ENCODE measurements around the gene CD4.
A peak's percentile ranks its signal among the peaks of the same experiment; 100 is the strongest.
"Not testable (repeated sequence)": the region's sequence is repeated elsewhere in the genome, so short reads cannot be mapped to it uniquely, and the experiment has no call there.

The CD4 gene

GRCh38 chr12:6788972-6789924 lies at the start of gene CD4:
Gene CD4 (plus strand): TSS chr12:6789528. CDS start chr12:6800139, 10,611 bp downstream.
- no peak for DNase-seq (ENCODE audit: low spot score)

- not testable (repeated sequence) for DNase-seq (ENCODE audit: low spot score)
These were observed 47.2 kb upstream of the CD4 start for GRCh38 chr12:6742080-6742479.

- DNase-seq (ENCODE audit: low spot score): no peak
These were observed 46.5 kb upstream of the CD4 start for GRCh38 chr12:6742834-6743233.

- not testable (repeated sequence) for DNase-seq (ENCODE audit: low spot score)
These were observed 46.0 kb upstream of the CD4 start for GRCh38 chr12:6743300-6743699.

GRCh38 chr12:6745741-6746525 lies 43.4 kb upstream of the CD4 start:
- DNase-seq (ENCODE audit: low spot score): no peak

- no peak for DNase-seq (ENCODE audit: low spot score)
These were observed 42.1 kb upstream of the CD4 start for GRCh38 chr12:6747216-6747615.

GRCh38 chr12:6748761-6749160 lies 40.6 kb upstream of the CD4 start:
- DNase-seq (ENCODE audit: low spot score): no peak

GRCh38 chr12:6750506-6750905 lies 38.8 kb upstream of the CD4 start:
- DNase-seq (ENCODE audit: low spot score): no peak

GRCh38 chr12:6751767-6752166 lies 37.6 kb upstream of the CD4 start:
- DNase-seq (ENCODE audit: low spot score): no peak

GRCh38 chr12:6752167-6752920 lies 37.0 kb upstream of the CD4 start:
- peak; percentile 83 for DNase-seq (ENCODE audit: low spot score)

- peak; percentile 100 for DNase-seq (ENCODE audit: low spot score)
These were observed 36.2 kb upstream of the CD4 start, which contains the start of gene MLF2 for GRCh38 chr12:6752921-6753771. Gene MLF2 (minus strand): TSS chr12:6753141. CDS start chr12:6752334, 807 bp downstream.

GRCh38 chr12:6753772-6754356 lies 35.5 kb upstream of the CD4 start:
- DNase-seq (ENCODE audit: low spot score): no peak

- DNase-seq (ENCODE audit: low spot score): no peak
These were observed 34.9 kb upstream of the CD4 start for GRCh38 chr12:6754411-6754810.

- DNase-seq (ENCODE audit: low spot score): no peak
These were observed 32.2 kb upstream of the CD4 start for GRCh38 chr12:6757028-6757690.

- no peak for DNase-seq (ENCODE audit: low spot score)
These were observed 30.7 kb upstream of the CD4 start for GRCh38 chr12:6758506-6759095.

- no peak for DNase-seq (ENCODE audit: low spot score)
These were observed 29.6 kb upstream of the CD4 start for GRCh38 chr12:6759741-6760140.

GRCh38 chr12:6763380-6763779 lies 25.9 kb upstream of the CD4 start:
- no peak for DNase-seq (ENCODE audit: low spot score)

GRCh38 chr12:6764011-6764828 lies 25.1 kb upstream of the CD4 start:
- peak; percentile 90 for DNase-seq (ENCODE audit: low spot score)
